CD4-positive, alpha-beta T cell treated with Interferon alpha-2 for 1 hour (primary cell): ENCODE data around the gene CUX1.
A peak's percentile ranks its signal among the peaks of the same experiment; 100 is the strongest.
"Not testable (repeated sequence)": the region's sequence is repeated elsewhere in the genome, so short reads cannot be mapped to it uniquely, and the experiment has no call there.

ENCODE experiments used
- DNase-seq, 2 donors: peaks; one replicate each; pipeline ENCODE4 v3.0.0-alpha.2; 2020 to 2022

The CUX1 gene

DNA sequence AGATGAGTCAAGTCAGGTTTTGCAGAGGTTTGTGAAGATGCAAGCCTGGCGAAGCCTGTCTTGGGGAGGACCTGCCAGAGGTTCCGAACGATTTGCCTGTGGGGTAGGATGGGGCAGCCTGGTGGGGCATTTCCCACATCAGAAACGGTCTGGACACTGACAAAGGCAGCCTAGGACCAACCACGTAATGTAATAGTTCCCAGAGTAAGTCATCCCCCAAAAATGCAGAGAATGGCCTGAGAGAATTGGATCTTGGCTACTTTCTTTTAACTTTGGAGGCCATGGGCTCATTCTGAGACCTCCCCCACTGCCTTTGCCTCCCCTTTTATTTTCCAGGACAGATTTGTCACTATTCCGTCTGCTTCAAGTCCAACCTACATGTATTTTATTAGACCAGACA lies 300.3 kb downstream of the CUX1 start:
- DNase-seq, result no peak

DNA sequence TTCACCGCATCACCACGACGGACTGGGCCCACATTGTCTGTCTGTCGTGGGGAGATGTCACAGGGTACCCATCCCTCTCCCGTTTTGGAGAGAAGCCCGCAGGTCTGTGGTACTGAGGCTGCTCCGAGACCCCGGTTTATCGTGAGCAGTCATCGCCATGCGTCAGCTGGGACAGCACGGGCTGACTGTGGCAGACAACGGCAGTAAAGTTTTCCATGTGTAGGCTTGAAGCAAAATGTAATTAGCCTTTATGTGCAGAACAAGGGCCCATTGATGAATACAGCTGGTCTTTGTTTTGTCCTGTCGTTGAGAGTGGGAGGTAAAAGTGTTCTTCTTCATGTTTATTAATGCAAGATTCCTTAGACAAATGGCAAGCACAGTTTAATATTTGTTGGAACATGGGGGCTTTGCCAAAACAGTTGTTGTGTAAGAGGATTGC lies 301.8 kb downstream of the CUX1 start:
- DNase-seq, result no peak

DNA sequence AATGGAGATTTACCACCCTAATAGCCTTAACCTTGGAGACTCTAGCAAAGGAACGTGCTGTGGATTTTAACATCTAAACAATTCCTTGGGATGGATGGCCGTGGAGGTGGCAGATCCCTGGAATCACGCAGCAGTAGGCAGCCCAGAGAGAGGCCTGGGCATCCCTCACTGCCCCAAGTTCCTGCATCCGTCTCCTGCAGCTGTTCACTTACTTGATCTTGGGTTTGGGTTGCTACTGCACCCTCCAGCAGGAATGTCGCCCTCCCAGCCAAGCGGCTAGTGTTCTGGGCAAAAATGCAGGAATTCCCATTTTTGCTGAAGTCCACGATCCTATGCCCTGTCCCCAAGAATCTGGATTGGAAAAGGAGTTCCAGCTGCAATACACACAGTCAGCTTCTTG lies 302.5 kb downstream of the CUX1 start:
- DNase-seq, result no peak

DNA sequence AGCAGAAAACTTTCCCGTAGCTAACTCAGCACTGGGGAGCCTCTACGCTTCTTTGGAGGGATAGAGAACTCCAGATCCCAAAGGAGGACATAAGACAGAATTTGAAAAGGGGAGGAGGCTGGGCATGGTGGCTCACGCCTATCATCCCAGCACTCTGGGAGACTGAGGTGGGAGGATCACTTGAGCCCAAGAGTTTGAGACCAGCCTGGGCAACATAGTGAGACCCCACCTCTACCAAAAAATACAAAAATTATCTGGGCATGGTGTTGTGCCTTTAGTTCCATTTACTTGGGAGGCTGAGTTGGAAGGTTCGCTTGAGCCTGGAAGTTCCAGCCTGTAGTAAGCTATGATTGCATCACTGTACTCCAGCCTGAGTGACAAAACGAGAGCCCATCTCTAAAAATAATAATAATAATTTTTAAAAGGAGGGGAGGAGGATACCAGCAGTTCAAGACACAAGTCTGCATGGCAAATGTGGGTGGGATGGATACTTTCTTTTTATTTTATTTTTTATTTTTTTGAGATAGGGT lies 303.3 kb downstream of the CUX1 start:
- no peak for DNase-seq

DNA sequence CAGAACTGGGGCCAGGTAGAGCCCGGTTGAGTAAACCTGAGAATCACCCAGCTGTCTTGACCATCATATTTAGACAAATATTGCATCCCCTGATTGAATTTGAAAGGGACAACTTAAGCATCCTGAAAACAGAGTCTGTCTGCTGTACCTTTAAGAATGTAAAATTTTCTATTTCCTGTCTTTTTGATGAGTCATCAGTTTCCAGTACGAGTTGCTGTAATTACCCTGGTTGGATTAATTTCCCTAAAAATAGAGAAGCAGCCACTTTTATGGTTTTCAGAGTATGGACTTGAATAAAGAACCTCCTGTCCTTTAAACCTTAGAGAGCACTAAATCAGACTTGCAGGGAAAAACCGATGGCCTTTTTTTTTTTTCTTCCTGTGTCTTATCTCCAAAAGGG lies 304.6 kb downstream of the CUX1 start:
- DNase-seq, result peak in 1 of 2 donors; percentile 4

DNA sequence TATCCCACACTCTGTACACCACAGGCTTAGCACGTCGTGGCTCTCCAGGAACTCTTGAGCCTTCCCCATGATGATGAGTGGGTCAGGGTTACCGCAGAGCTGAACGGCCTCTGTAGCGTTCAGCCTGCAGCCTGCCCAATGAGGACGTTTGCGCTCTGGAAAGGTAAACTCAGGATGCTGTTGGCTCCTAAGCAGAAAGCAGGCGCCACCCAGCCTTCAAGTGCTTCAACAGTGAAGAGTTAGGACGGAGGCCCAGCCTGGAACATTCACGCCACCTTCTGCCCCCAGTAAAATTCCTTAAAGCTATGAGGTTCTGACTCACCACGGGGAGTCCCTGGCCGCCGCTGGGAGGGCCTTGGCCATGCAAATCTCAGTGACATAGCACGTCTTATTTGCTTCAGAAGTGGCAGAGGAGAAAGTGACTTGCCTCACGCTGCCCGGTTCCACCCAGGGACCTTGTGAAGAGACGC lies 307.7 kb downstream of the CUX1 start:
- no peak for DNase-seq

DNA sequence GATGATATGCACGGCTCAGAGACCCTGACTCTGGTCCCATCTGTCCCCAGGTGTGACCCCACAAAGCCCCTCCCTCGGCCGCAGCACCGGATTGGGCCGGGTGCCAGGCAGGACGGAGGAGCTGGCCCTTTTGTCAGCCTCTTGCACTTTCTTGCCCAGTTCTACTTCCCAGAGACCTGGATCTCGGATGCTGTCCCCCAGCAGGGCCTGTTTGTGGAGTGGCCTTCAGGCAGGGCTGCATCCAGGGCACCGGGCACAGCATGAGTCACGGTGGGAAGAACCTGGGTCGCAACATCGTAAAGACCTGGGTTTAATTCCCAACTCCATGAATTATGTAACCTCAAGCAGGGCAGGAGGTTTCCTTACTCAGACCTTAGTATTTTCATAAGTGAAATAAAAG lies 310.9 kb downstream of the CUX1 start:
- DNase-seq, result no peak

DNA sequence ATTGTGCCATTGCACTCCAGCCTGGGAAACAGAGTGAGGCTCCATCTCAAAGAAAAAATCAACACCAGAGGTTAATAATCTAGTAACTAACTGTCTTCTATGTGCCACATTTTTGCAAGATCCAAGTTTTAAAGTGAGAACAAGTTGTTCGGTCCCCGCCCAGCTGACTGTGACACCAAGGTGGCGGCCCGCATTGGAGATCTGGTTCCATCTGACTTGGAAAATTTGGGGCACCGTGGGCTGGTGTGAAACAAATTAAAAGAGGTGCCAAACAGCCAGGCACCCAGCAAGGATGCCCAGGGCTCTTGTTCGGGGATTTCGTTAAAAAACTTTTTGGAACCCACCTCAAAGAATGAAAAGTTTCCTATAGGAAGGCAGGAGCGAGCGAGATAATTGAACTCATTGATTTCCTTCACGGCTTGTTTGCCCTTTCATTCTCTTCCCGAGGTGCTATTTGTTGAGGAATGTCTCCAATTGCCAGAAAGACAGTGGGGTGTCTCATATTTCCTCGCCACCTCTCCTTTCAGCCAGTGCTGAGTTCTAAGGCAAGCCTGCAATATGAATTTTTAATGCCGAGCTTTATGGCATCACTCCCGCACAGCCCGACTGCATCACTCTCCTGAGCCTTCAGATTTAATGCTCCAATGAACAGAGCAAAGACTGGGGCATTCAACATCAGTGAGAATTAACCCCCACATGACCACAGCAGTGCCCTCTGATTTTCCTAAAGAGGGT lies 312.4 kb downstream of the CUX1 start:
- no peak for DNase-seq

DNA sequence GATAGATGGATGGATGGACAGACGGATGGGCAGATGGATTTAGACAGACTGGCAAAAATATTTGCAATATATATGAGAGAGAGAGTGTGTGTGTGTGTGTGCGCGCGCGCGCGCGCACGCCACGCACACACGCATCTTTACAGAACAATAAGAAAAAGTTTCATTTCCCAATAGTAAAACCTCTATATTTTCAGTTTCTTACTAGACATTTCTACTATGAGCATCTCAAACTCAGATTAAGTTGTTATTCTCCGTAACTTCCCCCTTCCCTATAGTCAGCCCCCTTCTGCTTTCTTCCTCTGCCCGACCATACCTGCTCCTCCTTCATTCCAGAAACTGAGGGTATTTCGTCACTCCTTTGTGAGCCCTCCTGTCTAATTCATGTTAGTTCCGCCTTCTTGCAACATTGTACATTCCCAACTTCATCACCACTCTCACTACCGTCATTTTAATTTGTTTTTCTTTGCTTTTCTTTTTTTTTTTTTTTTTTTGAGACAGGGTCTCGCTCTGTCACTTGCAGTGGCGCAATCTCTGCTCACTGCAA lies 314.9 kb downstream of the CUX1 start:
- peak; percentile 21 to 57 for DNase-seq

DNA sequence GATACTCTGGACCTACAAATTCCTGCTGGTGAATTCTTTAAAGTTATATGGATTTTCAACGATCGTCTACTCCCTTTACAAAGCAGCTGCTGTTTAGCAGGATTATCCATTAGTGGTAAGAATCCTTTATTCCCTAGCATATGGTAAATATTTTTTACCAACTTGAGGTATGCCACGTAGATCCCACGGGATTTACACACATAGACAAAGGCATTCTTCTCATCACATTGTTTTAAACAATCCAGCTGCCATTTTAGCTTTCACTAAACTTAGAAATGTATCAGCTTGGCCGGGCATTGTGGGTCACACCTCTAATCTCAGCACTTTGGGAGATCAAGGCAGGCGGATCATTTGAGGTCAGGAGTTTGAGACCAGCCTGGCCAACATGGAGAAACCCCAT lies 321.2 kb downstream of the CUX1 start:
- no peak for DNase-seq

DNA sequence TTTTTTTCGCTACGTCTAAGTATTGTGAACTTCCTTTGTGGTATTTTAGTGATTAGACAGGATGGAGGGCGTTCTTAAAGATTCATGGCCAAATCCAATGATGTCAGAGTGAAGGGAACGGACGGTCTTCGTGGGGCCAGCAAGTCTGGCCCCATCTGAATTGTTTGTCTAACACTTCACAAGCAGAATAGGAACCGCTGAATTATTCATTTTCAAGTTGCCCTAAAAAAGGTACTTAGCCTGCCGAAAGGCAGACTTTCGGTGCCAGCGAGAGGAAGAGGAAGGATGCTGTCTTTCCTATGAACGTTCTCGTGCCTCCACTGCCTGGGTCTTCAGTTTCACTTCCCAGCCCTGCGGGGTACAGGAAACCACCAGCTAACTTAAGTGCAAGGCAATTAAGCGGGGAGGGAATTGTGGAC lies 323.5 kb downstream of the CUX1 start:
- DNase-seq, result peak; percentile 22 to 54

DNA sequence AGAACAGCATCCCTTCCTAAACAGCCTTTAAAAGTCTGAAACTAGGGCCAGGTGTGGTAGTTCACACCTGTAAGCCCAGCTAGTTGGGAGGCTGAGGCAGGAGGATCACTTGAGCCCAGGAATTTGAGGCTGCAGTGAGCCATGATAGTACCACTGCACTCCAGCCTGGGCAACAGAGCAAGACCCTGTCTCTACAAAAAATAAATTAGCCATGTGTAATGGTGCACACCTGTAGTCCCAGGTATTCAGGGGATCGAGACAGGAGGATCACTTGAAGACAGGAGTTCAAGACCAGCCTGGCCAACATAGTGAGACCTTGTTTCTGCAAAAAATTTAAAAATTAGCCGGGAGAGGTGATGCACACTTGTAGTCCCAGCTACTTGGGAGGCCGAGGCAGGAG lies 325.0 kb downstream of the CUX1 start:
- DNase-seq, result not testable (repeated sequence)

DNA sequence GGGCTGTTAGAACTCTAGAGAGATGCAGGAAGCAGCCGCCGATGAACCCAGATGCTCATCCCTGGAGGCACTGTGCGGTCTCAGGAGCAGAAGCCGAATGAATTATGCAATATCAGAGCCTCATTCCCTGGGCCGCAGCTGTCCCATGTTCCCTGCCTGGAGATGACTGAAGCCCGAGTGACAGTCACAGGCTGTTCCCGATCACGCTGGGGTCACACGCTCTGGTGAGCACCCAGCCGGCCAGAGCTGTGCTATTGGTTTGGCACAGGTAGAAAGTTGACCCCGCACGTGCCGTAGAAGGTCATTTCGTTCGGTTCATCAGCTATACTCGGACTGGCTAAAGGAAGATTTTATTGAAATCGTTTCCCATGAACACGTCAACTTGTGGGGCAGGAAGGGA lies 328.7 kb downstream of the CUX1 start:
- DNase-seq, result no peak

DNA sequence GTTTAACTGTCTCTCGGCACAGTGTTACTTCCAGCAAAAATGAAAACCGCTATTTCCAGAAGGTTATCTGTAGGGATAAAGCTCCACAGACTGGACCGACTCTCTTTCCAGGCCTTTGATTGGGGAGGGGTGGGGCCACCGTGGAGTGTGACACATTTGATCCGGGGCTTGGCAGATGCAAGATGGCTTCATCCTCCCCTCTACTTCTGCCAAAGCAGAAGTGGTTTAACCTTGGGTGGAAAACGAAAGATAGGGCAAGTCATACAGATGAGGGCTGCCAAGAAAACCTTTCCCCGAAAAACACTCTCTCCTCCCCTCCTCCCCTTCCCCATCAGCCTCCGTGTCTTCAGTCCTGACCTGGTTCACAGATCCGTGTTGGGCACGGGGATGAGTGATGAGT lies 329.6 kb downstream of the CUX1 start:
- peak; percentile 7 to 23 for DNase-seq

DNA sequence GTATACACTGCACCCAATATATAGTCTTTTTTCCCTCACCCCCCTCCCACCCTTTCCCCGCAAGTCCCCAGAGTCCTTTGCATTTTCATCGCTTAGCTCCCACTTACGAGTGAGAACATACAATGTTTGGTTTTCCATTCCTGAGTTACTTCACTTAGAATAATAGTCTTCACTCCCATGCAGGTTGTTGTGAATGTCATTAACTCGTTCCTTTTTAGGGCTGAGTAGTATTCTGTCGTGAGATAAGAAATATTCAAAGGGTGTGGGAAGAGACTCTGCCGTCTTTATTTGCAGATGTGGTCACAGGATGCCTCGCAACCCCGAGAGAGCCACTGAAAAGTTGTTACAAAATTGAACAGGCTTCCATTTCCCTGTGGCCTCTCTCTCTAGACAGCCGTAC lies 331.4 kb downstream of the CUX1 start:
- no peak for DNase-seq

DNA sequence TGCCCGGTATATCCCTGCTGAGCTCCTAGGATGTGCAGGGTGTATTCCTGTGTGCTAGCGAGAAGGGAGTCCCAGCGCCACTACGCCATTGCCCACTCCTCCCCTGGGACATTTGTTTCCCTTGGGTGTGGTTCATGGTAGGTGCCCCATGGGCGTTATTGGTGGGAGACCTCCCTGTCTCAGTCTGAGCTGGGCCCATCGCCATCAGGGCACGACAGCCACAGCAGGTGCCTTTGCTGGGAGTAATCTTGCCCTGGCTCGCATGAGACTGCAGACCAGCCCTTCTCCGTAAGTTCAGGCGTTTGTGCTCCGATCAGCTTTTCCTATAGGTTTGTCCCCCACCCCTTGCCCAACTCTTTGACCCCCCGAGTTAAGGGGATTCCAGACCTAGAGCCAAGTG lies 332.0 kb downstream of the CUX1 start:
- no peak for DNase-seq

DNA sequence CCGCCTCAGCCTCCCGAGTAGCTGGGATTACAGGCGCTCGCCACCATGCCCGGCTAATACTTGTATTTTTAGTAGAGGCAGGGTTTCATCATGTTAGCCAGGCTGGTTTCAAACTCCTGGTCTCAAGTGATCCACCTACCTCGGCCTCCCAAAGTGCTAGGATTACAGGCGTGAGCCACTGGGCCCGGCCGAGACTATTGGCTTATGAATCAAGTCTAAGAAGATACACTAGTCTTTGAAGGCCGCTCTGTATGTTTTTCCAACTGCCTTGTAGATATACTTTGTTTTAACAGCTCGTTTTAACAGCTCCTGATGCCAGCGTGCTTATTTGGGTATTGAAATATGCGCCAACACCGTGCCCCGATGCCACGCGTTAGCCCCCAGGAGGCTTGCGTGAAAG lies 332.8 kb downstream of the CUX1 start:
- no peak for DNase-seq

DNA sequence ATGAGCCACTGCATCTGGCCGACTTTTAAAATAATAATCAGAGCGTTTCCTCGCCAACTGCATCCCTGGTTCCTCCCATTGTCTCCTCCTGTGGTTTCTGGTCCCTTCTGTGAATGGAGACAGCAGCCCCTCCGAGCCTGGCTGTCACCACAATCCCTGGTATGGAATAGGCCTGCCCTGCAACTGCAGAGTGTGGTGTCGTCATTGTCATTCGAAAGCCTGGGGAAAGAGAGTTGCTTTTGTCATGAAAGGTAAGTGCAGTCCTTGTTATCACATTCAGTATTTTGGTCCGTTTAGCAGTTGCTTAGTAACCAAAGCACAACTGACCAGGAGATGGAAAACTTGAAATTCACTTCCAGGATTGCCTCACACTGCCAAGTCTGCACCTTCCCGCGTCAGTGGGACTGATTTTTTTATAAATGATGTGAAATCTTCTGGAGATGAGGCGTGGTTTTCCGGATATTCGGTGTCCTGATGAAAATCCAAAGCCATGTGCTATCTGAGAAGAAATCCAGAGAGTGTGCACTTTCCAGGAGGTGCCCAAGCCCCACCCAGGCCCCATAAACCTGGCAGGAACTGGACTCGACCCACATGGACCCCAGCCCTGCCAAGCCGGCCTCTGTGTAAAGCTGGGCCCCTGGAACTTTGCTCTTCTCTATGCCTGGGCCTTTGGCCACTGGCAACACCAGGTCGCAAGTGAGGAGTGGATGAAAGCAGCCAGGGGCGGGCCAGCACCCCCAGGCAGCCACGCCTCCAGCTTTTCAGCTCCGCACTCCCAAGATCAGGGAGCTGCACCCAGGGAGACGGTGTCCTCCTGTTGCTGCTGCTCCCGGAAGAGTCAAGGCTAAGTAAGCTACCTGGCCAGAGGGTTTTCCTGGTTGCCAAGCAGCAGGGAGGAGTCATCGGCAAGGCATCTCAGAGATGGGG lies 335.5 kb downstream of the CUX1 start:
- no peak for DNase-seq

DNA sequence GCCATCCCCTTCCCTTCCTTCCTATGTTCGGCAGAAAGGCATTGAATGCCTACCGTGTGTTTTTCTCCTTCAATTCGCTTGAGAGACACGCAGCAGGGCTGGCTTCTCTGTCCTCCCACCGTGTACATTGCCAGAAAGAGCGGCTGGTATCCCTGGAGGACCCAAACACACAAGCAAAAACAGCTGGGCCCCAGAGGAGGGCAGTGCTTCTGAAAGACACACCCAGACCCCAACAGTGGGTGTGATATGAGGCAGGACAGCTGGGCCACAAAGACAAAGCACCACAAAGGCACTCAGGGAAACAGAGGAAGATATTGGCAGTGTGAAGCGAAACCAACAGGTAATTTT lies 336.1 kb downstream of the CUX1 start:
- no peak for DNase-seq

DNA sequence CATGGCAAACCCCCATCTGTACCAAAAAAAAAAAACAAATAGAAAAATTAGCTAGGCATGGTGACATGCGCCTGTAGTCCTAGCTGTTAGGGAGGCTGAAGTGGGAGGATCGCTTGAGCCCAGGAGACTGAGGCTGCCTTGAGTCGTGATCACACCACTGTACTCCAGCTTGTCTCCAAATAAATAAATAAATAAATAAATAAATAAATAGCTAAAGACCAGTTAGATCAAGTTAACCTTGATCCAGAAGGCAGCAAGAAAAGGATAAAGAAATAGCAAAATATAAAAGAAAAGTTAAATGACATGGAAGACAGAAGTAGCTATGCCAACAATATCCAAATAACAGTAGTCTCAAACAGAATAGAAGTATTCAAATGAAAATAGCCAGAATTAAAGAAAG lies 337.0 kb downstream of the CUX1 start:
- no peak for DNase-seq

DNA sequence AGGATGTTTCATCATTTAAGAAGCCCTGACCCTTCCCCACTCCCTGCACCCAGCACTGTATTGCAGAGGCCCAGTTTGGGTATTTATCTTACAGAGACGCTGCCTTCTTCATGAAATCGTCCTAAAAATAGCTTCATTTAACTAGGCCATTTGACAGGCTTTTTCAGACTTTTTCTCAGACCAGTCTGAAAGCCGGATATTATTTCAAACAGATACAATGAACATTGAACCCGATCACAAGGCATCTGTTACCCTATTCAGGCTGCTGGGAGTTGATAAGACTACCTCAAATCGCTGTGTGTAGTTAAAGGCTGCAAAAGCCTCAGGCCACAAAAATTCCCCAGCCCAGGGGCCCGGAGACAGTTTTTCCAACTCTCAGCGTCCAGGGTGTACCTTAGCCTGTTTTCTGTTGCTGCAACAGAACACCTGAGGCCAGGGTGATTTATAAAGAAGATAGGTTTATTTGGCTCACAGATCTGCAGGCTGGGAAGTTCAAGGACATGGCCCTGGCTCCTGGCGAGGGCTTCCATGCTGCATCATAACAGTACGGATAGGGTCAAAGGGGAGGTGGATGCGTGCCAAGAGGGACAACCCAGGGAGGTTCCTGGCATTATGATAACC lies 338.5 kb downstream of the CUX1 start:
- DNase-seq, result no peak

DNA sequence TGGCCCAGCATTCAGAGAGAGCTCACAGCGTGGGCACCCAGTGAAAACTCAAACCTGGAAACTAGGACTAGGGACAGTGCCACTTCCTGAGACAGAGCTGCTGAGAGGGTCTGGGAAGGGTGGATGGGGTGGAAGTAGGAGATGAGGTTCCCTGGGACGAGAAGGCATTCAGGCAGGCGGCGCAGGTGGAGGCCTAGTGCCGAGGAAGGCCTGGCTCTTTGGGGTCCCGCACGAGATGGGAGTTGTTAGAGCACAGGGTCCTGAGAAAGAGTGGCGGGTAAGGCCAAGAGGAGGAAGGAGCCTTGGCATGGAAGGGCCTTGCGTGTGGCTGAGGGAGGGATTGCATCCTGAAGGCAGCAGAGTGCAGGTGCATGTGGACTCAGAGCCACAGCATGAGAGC lies 339.4 kb downstream of the CUX1 start:
- DNase-seq, result no peak

DNA sequence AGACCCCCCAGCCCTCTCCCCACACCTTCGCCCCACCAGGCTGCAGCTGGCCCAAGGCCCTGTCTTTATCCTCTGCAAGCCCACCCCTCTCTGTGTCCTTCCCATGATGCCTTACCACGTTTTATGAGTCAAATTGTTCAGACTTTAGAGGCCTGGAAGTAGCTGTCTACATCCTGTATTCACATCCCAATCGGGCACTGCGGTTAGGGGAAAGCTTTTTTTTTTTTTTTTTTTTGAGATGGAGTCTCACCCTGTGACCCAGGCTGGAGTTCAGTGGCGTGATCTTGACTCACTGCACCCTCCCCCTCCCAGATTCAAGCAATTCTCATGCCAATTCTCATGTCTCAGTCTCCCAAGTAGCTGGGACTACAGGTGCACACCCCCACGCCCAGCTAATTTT lies 347.7 kb downstream of the CUX1 start:
- DNase-seq, result no peak
